ENCODE data around the gene MAGEF1. TPM values are rescaled to one million over a fixed set of nuclear protein-coding genes. Genes with fewer than 3 reads are reported as not detected.

The MAGEF1 gene
- total and polyA plus RNA-seq, 2 donors, result 26.3 to 54.2 TPM

GRCh38 chr3:184683900-184684560, 27.8 kb downstream of the MAGEF1 start:
- no peak overlapping the region for H3K27ac ChIP-seq (ENCODE audit: low read depth)
- H3K4me1 ChIP-seq (ENCODE audit: insufficient read depth), result peaks cover 1% of the 10 kb centered on the region
- DNase-seq (ENCODE audit: extremely low spot score), result no peak
- no peak overlapping the region for H3K4me3 ChIP-seq (ENCODE audit: low read depth, low read length)
- 94% methylated on average over 12 of the region's 12 CpGs for WGBS
- H3K36me3 ChIP-seq (ENCODE audit: insufficient read depth), result no peaks in the 10 kb centered on the region

GRCh38 chr3:184683234-184683633, 28.6 kb downstream of the MAGEF1 start:
- H3K4me1 ChIP-seq (ENCODE audit: insufficient read depth), result no peaks in the 10 kb centered on the region
- no peak for DNase-seq (ENCODE audit: extremely low spot score)
- H3K27ac ChIP-seq (ENCODE audit: low read depth), result no peak overlapping the region
- H3K36me3 ChIP-seq (ENCODE audit: insufficient read depth), result no peaks in the 10 kb centered on the region
- 86% methylated on average over 5 of the region's 5 CpGs for WGBS
- H3K4me3 ChIP-seq (ENCODE audit: low read depth, low read length), result no peak overlapping the region

GRCh38 chr3:184682671-184683070, 29.2 kb downstream of the MAGEF1 start:
- no peak overlapping the region for H3K4me3 ChIP-seq (ENCODE audit: low read depth, low read length)
- H3K4me1 ChIP-seq (ENCODE audit: insufficient read depth), result no peaks in the 10 kb centered on the region
- WGBS, result 97% methylated on average over 11 of the region's 11 CpGs
- no peaks in the 10 kb centered on the region for H3K36me3 ChIP-seq (ENCODE audit: insufficient read depth)
- no peak for DNase-seq (ENCODE audit: extremely low spot score)
- H3K27ac ChIP-seq (ENCODE audit: low read depth), result no peak overlapping the region

- Histone ChIP-seq H3K27ac (ENCODE audit: low read depth) (no peak overlapping the region), H3K36me3 (ENCODE audit: insufficient read depth) (no peaks in the 10 kb centered on the region), H3K4me3 (ENCODE audit: low read depth, low read length) (no peak overlapping the region), H3K4me1 (ENCODE audit: insufficient read depth) (no peaks in the 10 kb centered on the region)
- DNase-seq (ENCODE audit: extremely low spot score), result no peak
- WGBS, result 85% methylated on average over 10 of the region's 10 CpGs
Measured at GRCh38 chr3:184680385-184681345, 31.2 kb downstream of the MAGEF1 start.

- Histone ChIP-seq H3K4me3 (ENCODE audit: low read depth, low read length) (no peak overlapping the region), H3K36me3 (ENCODE audit: insufficient read depth) (no peaks in the 10 kb centered on the region), H3K4me1 (ENCODE audit: insufficient read depth) (no peaks in the 10 kb centered on the region), H3K27ac (ENCODE audit: low read depth) (no peak overlapping the region)
- 38% methylated on average over 24 of the region's 24 CpGs for WGBS
- DNase-seq (ENCODE audit: extremely low spot score), result no peak
Measured at GRCh38 chr3:184679056-184679816, 32.6 kb downstream of the MAGEF1 start.

GRCh38 chr3:184678317-184679055, 33.4 kb downstream of the MAGEF1 start:
- no peak for DNase-seq (ENCODE audit: extremely low spot score)
- no peak overlapping the region for H3K4me3 ChIP-seq (ENCODE audit: low read depth, low read length)
- H3K4me1 ChIP-seq (ENCODE audit: insufficient read depth), result no peaks in the 10 kb centered on the region
- 52% methylated on average over 16 of the region's 16 CpGs for WGBS
- no peak overlapping the region for H3K27ac ChIP-seq (ENCODE audit: low read depth)
- H3K36me3 ChIP-seq (ENCODE audit: insufficient read depth), result no peaks in the 10 kb centered on the region

- H3K27ac ChIP-seq (ENCODE audit: low read depth), result no peak overlapping the region
- H3K36me3 ChIP-seq (ENCODE audit: insufficient read depth), result no peaks in the 10 kb centered on the region
- 73% methylated on average over 17 of the region's 17 CpGs for WGBS
- DNase-seq (ENCODE audit: extremely low spot score), result no peak
- no peaks in the 10 kb centered on the region for H3K4me1 ChIP-seq (ENCODE audit: insufficient read depth)
- H3K4me3 ChIP-seq (ENCODE audit: low read depth, low read length), result no peak overlapping the region
Measured at GRCh38 chr3:184677344-184678316, 34.2 kb downstream of the MAGEF1 start.

- DNase-seq (ENCODE audit: extremely low spot score), result no peak
- no peaks in the 10 kb centered on the region for H3K36me3 ChIP-seq (ENCODE audit: insufficient read depth)
- no peaks in the 10 kb centered on the region for H3K4me1 ChIP-seq (ENCODE audit: insufficient read depth)
- 85% methylated on average over 8 of the region's 8 CpGs for WGBS
- no peak overlapping the region for H3K4me3 ChIP-seq (ENCODE audit: low read depth, low read length)
- no peak overlapping the region for H3K27ac ChIP-seq (ENCODE audit: low read depth)
Measured at GRCh38 chr3:184676927-184677326, 34.9 kb downstream of the MAGEF1 start.

GRCh38 chr3:184674626-184675025, 37.2 kb downstream of the MAGEF1 start:
- Histone ChIP-seq H3K27ac (ENCODE audit: low read depth) (no peak overlapping the region), H3K4me1 (ENCODE audit: insufficient read depth) (no peaks in the 10 kb centered on the region), H3K4me3 (ENCODE audit: low read depth, low read length) (no peak overlapping the region), H3K36me3 (ENCODE audit: insufficient read depth) (no peaks in the 10 kb centered on the region)
- 94% methylated on average over 1 of the region's 1 CpG for WGBS
- no peak for DNase-seq (ENCODE audit: extremely low spot score)

GRCh38 chr3:184672977-184673870, 38.6 kb downstream of the MAGEF1 start:
- DNase-seq (ENCODE audit: extremely low spot score), result no peak
- no peak overlapping the region for H3K27ac ChIP-seq (ENCODE audit: low read depth)
- no peaks in the 10 kb centered on the region for H3K36me3 ChIP-seq (ENCODE audit: insufficient read depth)
- H3K4me1 ChIP-seq (ENCODE audit: insufficient read depth), result no peaks in the 10 kb centered on the region
- no peak overlapping the region for H3K4me3 ChIP-seq (ENCODE audit: low read depth, low read length)
- 68% methylated on average over 16 of the region's 16 CpGs for WGBS

GRCh38 chr3:184672335-184672734, 39.5 kb downstream of the MAGEF1 start:
- Histone ChIP-seq H3K4me1 (ENCODE audit: insufficient read depth) (no peaks in the 10 kb centered on the region), H3K4me3 (ENCODE audit: low read depth, low read length) (no peak overlapping the region), H3K36me3 (ENCODE audit: insufficient read depth) (no peaks in the 10 kb centered on the region), H3K27ac (ENCODE audit: low read depth) (no peak overlapping the region)
- DNase-seq (ENCODE audit: extremely low spot score), result no peak
- WGBS, result 94% methylated on average over 9 of the region's 9 CpGs

Data from urinary bladder (tissue), 4 donors.